GM21717 (cell line): Measurements from ENCODE around the gene IQCN.

Experiments used
- ATAC-seq: cut with Tn5 transposase; IDR thresholded peaks from one replicate; pipeline ENCODE4 v1.9.1; 2021; ENCODE audit warnings: mild to moderate bottlenecking, moderate library complexity; ENCODE audit not compliant: unreplicated experiment

The IQCN gene

GRCh38 chr19:18266771-18267686 is 7.2 kb downstream of the IQCN start:
- no peak for ATAC-seq

DNA sequence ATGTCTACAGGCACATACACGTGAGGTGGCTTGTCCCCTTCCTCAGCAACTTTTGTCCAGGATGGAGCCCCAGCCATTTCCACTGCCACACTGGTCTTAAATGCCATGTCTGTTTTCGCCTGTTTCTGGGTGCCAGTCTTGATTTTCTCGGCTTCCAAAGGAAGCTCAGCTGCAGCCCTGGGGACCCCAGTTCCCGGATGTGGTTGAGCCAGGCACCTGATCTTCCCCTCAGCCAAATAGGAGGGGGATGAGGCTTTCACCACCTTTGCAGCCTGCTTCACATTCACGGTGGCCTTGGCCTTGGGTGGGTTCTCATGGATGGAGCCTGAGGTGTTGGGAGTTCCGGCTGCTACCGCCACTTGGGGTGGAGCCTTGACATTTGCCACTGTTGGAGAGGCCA is 8.7 kb downstream of the IQCN start:
- no peak for ATAC-seq

DNA sequence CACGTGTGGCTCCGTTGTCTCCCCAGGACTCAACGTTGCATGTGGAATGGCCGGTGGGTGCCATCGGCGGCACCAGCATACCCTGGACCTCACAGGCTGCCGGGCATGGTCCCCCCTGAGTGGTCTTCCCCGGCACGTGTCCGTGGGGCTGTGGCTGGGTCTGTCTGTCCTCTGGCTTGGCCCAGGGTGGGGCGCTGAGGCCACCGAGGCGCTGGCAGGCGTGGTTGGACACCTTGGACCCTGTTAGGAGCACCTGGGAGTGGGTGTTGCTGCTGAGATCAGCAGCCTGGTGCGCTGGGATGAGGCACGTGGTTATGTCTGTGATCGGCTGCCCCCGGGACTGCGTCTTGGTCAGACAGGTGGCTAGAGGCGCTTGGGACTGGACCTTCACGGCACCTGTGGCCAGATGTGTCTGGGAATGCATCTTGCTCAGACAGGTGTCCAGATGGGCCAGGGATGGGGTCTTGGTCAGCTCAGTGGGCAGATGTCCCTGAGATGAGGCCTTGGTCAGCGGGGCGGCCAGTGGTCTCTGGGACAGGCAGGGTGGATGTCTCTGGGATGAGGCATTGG is 9.2 kb downstream of the IQCN start:
- ATAC-seq, result no peak

GRCh38 chr19:18264137-18264854 is 10.0 kb downstream of the IQCN start:
- no peak for ATAC-seq

GRCh38 chr19:18263324-18264136 is 10.7 kb downstream of the IQCN start:
- ATAC-seq, result no peak

- no peak for ATAC-seq
Observed at GRCh38 chr19:18262917-18263316, 11.3 kb downstream of the IQCN start.

- ATAC-seq, result no peak
Observed at GRCh38 chr19:18262144-18262543, 12.1 kb downstream of the IQCN start.

GRCh38 chr19:18261474-18261873 is 12.8 kb downstream of the IQCN start:
- no peak for ATAC-seq

GRCh38 chr19:18259893-18260292 is 14.4 kb downstream of the IQCN start:
- ATAC-seq, result no peak

- no peak for ATAC-seq
Observed at GRCh38 chr19:18257503-18258470, 16.5 kb downstream of the IQCN start.

DNA sequence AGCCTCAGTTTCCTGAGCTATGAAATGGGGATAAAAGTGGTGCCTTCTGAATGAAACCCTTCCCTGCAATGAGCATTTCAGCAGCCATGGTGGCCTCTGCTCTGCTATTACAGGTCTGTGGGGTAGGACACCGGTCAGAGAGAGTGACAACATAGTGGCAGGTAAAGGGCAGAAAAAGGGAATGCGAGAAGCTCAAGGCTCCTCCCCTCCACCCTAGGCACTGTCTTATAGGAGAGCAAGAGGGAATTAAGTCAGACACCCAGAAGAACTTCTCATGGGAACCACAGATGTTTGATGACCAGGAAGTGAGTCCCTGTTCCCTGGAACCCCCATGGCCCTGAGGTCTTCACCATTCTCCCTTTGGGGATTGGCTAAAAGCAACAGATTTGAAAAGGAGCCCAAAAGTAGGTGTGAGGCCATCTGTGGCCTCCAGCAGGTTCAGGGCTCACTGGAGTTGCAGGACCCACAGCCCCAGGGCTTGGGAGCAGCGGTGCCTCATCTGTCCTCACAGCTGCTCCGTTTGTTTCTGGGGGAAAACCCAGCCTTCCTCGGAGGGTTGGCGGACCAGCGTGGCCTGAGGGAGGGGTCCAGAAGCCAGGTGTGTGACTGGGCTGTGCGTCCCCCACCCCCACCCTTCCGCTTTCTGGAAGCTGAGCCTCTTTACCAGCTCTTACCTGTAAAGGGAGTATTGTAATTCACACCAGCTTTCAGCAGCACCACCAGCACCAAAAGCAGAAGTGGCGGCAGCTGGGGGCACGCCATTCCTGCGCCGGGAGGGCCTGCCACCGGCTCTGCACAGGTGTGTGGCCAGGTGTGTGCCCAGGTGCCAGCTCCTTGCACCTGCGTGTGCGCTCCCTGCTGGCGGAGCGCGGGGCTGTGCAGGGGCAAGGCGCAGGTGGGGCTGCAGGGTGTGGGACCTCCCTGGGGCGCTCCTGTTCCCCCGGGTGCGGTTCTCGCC is 19.4 kb downstream of the IQCN start:
- no peak for ATAC-seq

GRCh38 chr19:18253716-18254115 is 20.5 kb downstream of the IQCN start:
- no peak for ATAC-seq

GRCh38 chr19:18253130-18253529 is 21.1 kb downstream of the IQCN start:
- no peak for ATAC-seq

DNA sequence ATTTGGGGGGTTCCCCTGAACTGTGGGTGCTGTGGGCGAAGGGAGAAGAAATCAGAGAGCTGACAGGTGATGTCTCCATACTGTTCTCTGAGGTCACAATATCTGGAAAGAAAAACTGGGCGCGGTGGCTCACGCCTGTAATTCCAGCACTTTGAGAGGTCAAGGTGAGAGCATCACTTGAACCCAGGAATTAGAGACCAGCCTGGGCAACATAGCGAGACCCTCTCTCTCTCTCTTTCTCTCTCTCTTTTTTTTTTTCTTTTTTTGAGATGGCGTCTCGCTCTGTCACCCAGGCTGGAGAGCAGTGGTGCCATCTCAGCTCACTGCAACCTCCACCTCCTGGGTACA is 21.9 kb downstream of the IQCN start:
- ATAC-seq, result no peak

DNA sequence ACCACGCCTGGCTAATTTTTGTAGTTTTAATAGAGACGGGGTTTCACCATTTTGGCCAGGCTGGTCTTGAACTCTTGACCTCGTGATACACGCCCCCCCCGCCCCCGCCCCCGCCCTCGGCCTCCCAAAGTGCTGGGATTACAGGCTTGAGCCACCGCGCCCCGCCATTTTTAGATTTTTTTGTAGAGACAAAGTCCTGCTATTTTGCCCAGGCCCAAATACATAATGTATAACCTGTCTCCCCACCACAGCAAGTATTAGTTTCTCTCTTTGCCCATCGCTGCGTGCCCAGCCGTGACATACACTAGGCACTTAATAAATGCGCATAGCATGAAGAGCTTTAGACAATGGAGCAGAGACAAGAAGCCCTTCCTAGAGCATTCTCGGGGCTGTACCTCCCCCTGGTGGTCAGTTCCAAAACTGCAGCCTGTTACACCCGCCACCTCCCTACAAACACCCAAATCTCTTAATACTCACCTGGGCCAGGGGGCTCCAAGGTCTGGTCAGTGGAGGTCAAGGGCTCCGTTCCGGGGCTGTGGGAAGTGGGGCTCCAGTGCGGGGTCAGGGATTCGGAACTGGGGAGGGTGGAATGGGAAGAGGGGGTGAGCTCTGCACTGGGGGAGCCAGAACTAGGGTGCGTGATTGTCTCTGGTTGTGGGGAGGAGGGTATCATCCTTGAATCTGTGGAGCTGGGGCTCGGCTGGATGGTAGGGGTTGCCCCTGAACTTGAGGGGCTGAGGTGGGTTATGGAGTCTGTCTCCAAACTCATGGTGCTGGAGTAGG is 22.5 kb downstream of the IQCN start:
- no peak for ATAC-seq

- ATAC-seq, result no peak
Observed at GRCh38 chr19:18249834-18250233, 24.4 kb downstream of the IQCN start.

DNA sequence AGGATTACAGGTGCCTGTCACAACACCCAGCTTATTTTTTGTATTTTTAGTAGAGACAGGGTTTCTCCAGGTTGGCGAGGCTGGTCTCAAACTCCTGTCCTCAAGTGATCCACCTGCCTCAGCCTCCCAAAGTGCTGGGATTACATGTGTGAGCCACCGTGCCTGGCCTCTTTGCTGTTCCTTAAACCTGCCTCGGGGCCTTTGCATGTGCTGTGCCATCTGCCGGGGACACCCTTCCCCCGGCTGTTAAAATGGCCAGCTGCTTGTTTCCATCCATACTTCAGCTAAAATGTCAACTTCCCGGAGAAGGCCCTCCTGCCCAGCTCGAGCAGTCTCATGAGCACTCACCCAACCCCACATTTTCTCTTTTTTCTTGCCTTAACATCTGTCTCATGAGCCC is 29.0 kb downstream of the IQCN start:
- no peak for ATAC-seq

DNA sequence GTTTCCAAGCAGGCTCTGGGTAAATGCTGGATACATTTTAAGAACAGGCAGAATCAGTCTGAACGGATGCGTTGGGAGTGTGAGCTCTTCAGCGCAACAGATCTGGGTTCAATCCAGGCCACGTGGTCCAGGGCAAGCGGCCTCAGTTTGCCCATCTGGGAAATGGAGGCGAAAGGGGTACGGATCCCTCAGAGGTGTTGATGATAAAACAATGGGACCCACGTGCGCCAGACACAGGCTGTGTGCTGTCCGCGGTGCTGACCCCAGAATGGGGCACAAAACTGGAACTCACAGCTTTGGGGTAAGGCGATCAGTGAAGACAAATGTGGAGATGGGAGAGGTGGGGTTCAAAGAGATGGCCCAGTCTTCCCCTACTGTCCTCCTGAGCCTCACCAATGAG is 34.9 kb downstream of the IQCN start:
- ATAC-seq, result no peak
